ENCODE data around the gene TRIM28.

TRIM28 gene

DNA sequence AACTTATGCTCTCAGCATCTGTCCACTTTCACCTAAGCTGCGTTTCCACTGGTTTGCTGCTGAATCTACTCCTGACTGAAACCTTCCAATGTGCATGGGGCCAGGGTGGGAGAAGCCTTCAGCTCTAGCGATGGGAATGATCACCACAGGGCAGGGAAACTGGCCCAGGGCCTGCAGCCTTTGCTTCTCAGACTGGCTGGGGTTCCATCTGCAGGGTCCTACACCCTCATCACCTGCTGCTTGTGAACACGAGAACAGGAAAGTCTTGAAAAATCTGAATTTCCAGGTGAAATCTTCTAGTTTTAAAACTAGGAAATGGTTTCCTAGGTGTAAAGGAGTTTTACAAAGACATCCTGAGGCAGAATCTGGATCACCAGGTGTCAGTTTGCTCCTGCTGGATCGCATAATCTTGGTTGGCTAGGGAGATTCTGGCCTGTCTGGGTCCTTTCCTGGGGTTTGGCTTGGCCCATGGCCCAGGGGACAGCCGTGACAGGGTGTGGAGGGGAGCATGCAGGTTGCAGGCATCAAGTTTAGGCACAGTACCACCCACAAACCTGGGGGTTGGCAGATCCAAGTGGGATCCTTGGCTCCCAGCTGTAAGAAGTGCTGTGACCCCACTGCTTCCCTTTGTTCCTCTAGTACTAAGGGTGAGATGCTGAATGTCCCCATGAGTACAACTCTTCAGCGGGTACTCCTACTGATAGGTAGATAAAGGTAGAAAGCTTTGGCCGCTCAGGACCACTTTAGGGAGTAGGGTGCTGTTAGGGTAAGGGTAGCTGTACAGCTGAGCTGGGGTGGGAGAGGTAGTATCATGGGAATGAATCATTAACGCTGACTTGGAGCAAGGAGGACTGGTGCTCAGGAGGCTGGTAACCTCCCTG is 16.4 kb downstream of the TRIM28 start:
- no peak for DNase-seq (ENCODE audit: low read depth)
- TF ChIP-seq, protein P1, sequence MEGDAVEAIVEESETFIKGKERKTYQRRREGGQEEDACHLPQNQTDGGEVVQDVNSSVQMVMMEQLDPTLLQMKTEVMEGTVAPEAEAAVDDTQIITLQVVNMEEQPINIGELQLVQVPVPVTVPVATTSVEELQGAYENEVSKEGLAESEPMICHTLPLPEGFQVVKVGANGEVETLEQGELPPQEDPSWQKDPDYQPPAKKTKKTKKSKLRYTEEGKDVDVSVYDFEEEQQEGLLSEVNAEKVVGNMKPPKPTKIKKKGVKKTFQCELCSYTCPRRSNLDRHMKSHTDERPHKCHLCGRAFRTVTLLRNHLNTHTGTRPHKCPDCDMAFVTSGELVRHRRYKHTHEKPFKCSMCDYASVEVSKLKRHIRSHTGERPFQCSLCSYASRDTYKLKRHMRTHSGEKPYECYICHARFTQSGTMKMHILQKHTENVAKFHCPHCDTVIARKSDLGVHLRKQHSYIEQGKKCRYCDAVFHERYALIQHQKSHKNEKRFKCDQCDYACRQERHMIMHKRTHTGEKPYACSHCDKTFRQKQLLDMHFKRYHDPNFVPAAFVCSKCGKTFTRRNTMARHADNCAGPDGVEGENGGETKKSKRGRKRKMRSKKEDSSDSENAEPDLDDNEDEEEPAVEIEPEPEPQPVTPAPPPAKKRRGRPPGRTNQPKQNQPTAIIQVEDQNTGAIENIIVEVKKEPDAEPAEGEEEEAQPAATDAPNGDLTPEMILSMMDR (IDR thresholded peaks at IDR 0.05; ENCODE audit: insufficient read depth, low read depth, low read length, missing control alignments), result no peak
- peak overlapping the region; percentile 87 for H3K4me3 ChIP-seq (ENCODE audit: low read length)

DNA sequence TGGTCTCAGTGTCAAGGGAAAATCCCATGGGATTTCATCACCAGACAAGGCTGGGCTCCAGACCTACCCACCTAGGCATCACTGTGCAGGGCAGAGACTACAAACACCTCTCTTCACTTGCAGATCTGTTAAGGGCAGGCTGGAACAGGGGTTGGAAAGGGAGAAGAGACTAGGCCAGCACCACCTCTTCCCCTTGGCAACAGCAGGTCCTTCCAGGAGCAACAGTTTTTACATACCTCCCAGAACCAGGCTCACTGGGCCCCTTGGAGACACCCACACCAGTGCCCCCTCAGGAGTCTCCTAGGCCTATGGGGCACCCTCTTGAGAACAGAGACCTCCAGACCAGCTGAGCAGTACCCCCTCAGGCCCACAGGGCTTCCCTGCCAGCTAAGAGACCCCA is 17.1 kb downstream of the TRIM28 start:
- TF ChIP-seq, protein P1 (IDR thresholded peaks at IDR 0.05; ENCODE audit: insufficient read depth, low read depth, low read length, missing control alignments), result no peak
- no peak overlapping the region for H3K4me3 ChIP-seq (ENCODE audit: low read length)
- no peak for DNase-seq (ENCODE audit: low read depth)

DNA sequence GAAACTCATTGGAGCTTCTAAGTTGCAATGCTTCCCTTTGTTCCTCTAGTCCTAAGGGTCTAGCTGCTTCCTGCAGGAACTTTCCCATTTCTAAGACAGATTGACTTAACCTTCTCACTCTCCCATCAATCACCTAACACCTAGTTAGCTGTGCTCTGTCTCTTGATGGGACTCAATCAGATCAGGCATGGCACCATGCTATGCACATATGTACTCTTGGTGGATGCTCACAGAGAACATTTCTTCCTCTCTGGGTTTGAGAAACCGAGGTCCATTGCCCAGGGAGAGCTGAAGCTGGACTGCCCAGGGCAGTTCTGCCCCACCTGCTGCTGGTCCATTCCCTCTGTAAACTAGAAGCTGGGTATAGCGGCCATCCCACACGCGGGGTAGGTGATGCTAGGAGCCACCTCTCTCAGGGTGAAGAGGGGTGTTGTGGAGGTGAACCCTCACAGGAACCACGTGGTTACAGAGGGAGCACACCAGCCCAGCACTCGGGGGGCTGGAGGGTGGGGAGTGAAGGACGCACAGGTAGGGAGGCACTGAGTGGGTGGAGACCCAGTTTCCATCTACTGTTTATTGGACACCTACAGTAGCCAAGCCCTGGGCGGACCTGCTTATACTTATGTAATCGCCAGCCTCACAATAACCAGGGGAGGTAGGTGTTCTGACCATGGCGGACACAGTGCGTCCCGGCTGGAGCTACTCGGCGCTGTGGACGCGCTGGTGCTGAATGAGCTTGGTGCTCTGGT is 17.7 kb downstream of the TRIM28 start:
- DNase-seq (ENCODE audit: low read depth), result no peak
- peak overlapping the region; percentile 57 for H3K4me3 ChIP-seq (ENCODE audit: low read length)
- TF ChIP-seq, protein P1 (IDR thresholded peaks at IDR 0.05; ENCODE audit: insufficient read depth, low read depth, low read length, missing control alignments), result no peak

DNA sequence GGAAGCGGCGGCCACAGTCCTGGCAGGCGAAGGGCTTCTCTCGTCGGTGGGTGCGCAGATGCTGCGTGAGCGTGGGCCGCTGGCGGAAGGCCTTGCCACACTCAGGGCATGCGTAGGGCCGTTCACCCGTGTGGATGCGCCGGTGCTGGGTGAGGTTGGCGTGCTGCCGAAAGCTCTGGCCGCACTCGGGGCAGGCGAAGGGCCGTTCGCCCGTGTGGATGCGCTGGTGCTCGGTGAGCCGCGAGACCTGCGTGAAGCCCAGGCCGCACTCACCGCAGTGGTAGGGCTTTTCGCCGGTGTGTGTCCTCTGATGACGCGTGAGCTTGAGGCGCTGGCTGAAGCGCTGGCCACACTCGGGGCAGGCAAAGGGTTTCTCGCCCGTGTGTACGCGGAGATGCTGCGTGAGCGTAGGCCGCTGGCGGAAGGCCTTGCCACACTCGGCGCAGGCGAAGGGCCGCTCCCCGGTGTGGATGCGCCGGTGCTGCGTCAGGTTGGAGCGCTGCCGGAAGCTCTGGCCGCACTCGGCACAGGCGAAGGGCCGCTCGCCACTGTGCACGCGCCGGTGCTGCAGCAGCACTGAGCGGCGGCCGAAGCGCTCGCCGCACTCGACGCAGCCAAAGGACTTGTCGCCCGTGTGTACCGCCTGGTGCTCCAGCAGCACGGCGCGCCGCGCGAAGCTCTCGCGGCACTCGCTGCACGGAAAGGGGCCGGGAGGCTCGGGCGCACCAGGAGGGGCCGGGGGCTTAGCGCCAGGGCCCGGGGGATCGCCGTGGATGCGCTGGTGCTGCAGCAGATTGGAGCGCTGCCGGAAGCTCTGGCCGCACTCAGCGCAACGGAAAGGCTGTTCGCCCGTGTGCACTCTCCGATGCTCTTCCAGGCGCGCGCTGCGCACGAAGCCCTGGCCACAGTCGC is 18.5 kb downstream of the TRIM28 start:
- TF ChIP-seq, protein P1 (IDR thresholded peaks at IDR 0.05; ENCODE audit: insufficient read depth, low read depth, low read length, missing control alignments), result no peak
- peak; percentile 68 for DNase-seq (ENCODE audit: low read depth)
- H3K4me3 ChIP-seq (ENCODE audit: low read length), result peak overlapping the region; percentile 57

DNA sequence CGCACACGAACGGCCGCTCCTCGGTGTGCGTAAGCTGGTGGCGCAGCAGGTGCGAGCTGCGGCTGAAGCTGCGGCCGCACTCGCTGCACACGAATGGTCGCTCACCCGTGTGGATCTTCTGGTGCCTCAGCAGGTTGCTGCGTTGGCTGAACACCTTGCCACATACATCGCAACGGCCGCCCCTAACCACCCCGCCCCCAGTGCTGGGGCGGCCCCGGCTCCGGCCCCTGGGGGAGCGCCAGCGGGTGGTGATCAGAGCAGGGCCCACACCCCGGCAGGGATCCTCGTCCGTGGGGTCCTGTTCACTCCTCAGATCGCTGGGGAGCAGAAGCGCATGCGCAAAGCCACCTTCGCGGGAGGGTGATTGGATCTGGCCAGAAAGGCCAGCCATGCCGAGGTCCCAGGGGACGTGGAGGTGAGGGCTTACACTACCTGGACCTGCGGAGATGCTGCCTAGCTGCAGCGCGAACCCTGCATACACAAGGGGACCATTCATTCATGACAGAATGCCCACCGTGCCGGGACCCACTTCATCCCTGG is 19.2 kb downstream of the TRIM28 start:
- peak overlapping the region; percentile 57 for H3K4me3 ChIP-seq (ENCODE audit: low read length)
- DNase-seq (ENCODE audit: low read depth), result no peak
- TF ChIP-seq, protein P1 (IDR thresholded peaks at IDR 0.05; ENCODE audit: insufficient read depth, low read depth, low read length, missing control alignments), result no peak

DNA sequence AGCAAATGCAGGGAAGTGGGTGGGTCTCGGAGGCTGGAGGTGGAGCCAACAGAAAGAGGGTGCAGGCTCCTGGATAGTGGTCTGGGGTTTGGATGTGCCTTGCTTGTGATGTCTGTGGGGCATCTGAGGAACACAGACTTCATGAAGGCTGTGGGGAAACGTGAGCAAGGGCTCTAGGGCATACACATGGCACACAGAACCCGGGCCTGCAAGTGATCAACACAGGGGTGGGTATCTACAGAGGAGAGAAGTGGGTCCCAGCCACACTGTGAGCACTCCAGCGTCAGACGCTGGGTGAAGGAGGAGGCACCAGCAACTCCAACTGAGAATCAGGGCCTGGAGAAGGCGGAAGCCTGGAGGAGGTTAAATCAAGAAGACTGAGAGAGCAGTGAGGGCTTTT is 20.0 kb downstream of the TRIM28 start:
- H3K4me3 ChIP-seq (ENCODE audit: low read length), result no peak overlapping the region
- no peak for DNase-seq (ENCODE audit: low read depth)
- TF ChIP-seq, protein P1 (IDR thresholded peaks at IDR 0.05; ENCODE audit: insufficient read depth, low read depth, low read length, missing control alignments), result no peak
